Activated naive CD4-positive, alpha-beta T cell treated with anti-CD3 and anti-CD28 coated beads, Interleukin-2, amount 50 U/mL, for 16 hours (primary cell): Measurements from ENCODE around the gene MAPKBP1.

Experiments
- DNase-seq: peaks from one replicate; pipeline ENCODE4 v3.0.0-alpha.2; 2020

MAPKBP1 gene

GRCh38 chr15:41850482-41851166 is 76.3 kb downstream of the MAPKBP1 start:
- no peak for DNase-seq

GRCh38 chr15:41851167-41851523 is 76.9 kb downstream of the MAPKBP1 start:
- no peak for DNase-seq

- DNase-seq = no peak
Measured at GRCh38 chr15:41851755-41852370, 77.6 kb downstream of the MAPKBP1 start.

- no peak for DNase-seq
Measured at GRCh38 chr15:41852736-41853590, 78.7 kb downstream of the MAPKBP1 start.

- DNase-seq = no peak
Measured at GRCh38 chr15:41853831-41854230, 79.5 kb downstream of the MAPKBP1 start.

- DNase-seq = no peak
Measured at GRCh38 chr15:41854443-41854842, 80.2 kb downstream of the MAPKBP1 start.

- no peak for DNase-seq
Measured at GRCh38 chr15:41855261-41855961, 81.1 kb downstream of the MAPKBP1 start.

GRCh38 chr15:41856262-41856661 is 82.0 kb downstream of the MAPKBP1 start:
- DNase-seq = no peak

GRCh38 chr15:41856716-41857115 is 82.4 kb downstream of the MAPKBP1 start:
- DNase-seq = no peak

GRCh38 chr15:41857316-41857715 is 83.0 kb downstream of the MAPKBP1 start:
- no peak for DNase-seq

- no peak for DNase-seq
Measured at GRCh38 chr15:41858756-41859155, 84.5 kb downstream of the MAPKBP1 start.

GRCh38 chr15:41860049-41860828 is 86.0 kb downstream of the MAPKBP1 start:
- no peak for DNase-seq

GRCh38 chr15:41861736-41862356 is 87.6 kb downstream of the MAPKBP1 start:
- no peak for DNase-seq

GRCh38 chr15:41862515-41863116 is 88.3 kb downstream of the MAPKBP1 start:
- DNase-seq = no peak

GRCh38 chr15:41865490-41866055 is 91.3 kb downstream of the MAPKBP1 start:
- no peak for DNase-seq

GRCh38 chr15:41866263-41866703 is 92.0 kb downstream of the MAPKBP1 start:
- DNase-seq = no peak

- no peak for DNase-seq
Measured at GRCh38 chr15:41866872-41867579, 92.7 kb downstream of the MAPKBP1 start.

- no peak for DNase-seq
Measured at GRCh38 chr15:41868321-41868720, 94.0 kb downstream of the MAPKBP1 start.

- no peak for DNase-seq
Measured at GRCh38 chr15:41869770-41870688, 95.7 kb downstream of the MAPKBP1 start.
